Measurements from ENCODE around the gene H2AZ2.
"Not testable (repeated sequence)": the region's sequence is repeated elsewhere in the genome, so short reads cannot be mapped to it uniquely, and the experiment has no call there.

The H2AZ2 gene
- total RNA-seq: 216 to 232 reads per million in 2 donors

GRCh38 chr7:44847920-44848634, at the start of gene H2AZ2:
H2AZ2 (minus strand) TSS chr7:44848087; CDS start chr7:44847971, 116 bp downstream.
- peak; percentile 99 for DNase-seq

DNA sequence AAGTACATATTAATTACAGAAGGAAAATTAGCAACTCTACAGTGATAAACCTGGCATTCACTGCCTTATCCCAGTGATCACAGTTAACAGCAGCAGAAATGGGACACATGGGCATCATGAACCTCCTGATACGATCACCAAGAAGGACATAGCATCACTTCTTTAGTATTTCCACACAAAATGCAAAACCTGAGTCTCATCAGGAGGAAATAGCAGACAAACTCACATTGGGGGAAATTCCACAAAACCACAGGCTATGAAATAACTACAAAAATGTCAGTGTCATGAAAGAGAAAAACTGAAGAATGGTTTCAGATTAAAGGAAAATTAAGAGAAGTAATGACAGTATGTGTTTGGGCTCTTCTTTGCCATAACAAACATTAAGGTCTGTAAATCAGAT, 49.4 kb upstream of the H2AZ2 start:
- DNase-seq: no peak

- no peak for DNase-seq
These were observed 47.1 kb upstream of the H2AZ2 start for GRCh38 chr7:44894888-44895580.

GRCh38 chr7:44893710-44894234, 45.9 kb upstream of the H2AZ2 start:
- no peak for DNase-seq

DNA sequence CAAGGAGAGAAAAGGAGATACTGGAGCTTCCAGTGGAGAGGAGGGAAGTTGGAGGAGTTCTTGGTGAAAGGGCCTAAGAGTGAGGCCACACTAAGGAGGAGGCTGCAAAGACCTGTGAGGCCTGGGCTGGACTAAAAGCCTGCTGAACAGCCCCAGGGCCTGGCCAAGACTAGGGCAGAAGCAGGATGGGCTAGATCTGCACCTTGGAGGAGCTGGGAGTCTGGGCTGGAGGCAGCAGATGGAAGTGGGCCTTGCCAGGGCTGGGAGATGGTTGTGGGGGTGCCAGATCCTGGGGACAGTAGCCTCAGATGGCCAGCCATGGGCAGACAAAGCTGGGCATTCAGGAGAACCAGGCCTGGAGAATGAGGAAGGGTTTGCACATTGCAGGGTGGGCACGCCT, 43.9 kb upstream of the H2AZ2 start:
- no peak for DNase-seq

GRCh38 chr7:44891372-44891771, 43.5 kb upstream of the H2AZ2 start:
- DNase-seq: peak; percentile 18

- no peak for DNase-seq
These were observed 41.3 kb upstream of the H2AZ2 start for GRCh38 chr7:44889086-44889781.

DNA sequence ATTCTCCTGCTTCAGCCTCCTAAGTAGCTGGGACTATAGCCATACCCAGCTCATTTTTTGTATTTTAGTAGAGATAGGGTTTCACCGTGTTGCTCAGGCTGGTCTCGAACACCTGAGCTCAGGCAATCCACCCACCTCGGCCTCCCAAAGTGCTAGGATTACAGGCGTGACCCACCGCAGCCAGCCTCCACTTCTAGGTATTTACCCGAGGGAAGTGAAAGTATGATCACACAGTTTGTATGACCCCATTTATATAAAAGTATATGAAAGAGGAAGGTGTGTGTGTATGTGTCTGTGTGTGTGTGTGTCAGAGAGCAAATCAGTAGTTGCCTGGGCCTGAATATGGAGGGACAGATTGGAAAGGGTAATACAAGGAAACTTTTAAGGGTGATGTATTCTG, 39.4 kb upstream of the H2AZ2 start:
- DNase-seq: no peak

- DNase-seq: peak; percentile 97
These were observed 37.8 kb upstream of the H2AZ2 start, which contains the start of gene PURB for GRCh38 chr7:44885394-44886317. PURB (minus strand) TSS chr7:44885530; CDS start chr7:44885348, 182 bp downstream.

- DNase-seq: peak; percentile 45
These were observed 36.9 kb upstream of the H2AZ2 start for GRCh38 chr7:44884621-44885393.

GRCh38 chr7:44883961-44884620, 36.2 kb upstream of the H2AZ2 start:
- no peak for DNase-seq

GRCh38 chr7:44882899-44883298, 35.0 kb upstream of the H2AZ2 start:
- DNase-seq: no peak

- no peak for DNase-seq
These were observed 33.7 kb upstream of the H2AZ2 start for GRCh38 chr7:44881610-44882009.

- DNase-seq: no peak
These were observed 33.2 kb upstream of the H2AZ2 start for GRCh38 chr7:44881066-44881600.

DNA sequence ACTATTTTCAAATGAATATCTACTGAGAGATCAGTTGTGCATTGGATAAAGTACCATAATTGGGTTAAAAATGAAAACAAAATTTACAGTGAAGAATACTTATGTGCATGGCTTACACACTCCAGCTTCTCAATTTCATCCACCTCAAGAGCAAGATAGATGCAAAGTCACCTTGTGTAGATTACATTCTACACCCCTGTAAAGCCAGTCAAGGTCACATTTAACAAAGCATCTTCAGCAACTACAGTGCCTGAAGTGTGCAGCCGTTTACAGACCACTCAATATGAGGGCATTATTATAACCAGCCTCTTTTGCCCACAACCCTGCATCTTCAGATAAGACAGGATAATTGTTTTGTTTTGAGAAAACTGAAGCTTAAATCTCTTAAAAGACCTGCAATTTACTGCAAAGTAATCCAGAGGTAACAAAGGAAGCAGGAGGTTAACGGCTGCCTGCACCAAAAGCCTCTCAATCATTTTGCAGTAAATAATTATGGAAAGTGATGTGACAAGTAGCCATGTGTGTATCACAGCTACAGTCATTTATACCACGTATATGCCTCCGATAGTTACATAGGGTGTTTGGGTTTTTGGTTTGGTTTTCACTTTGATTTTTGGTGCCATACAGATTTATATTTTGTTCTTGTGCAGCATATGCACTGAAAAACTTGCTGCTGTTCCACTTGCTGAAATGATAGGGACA, 32.6 kb upstream of the H2AZ2 start:
- no peak for DNase-seq

GRCh38 chr7:44876393-44876792, 28.5 kb upstream of the H2AZ2 start:
- no peak for DNase-seq

GRCh38 chr7:44875241-44875640, 27.4 kb upstream of the H2AZ2 start:
- DNase-seq: no peak

DNA sequence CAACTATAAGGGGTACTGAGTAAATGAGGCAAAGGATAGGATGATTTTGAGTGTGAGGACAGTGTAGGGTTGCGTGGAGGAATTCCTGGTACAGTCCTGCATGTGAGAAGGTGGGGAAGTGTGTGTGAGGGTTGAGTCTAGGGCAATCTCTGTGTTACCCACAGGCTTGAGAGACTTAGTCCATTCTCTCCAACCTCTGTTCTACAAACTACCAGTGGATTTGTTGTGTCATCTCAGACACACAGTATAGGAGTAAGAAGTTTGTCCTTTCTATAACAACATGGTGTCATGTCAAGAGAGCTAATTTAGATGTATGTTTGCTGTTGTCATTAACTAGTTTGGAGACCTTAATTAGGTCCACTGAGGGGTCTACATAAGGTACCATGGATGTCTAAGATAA, 24.9 kb upstream of the H2AZ2 start:
- DNase-seq: no peak

- not testable (repeated sequence) for DNase-seq
These were observed 24.0 kb upstream of the H2AZ2 start for GRCh38 chr7:44871918-44872317.

DNA sequence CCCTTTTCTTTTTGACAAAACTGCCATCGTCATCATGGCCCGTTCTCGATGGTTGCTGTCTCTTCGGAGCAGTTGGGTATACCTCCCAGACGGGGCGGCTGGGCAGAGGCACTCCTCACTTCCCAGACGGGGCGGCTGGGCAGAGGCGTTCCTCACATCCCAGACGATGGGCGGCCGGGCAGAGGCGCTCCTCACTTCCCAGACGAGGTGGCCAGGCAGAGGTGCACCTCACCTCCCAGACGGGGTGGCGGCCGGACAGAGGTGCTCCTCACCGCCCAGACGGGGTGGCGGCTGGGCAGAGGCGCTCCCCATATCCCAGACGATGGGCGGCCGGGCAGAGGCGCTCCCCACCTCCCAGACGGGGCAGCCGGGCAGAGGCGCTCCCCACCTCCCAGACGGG, 22.9 kb upstream of the H2AZ2 start:
- not testable (repeated sequence) for DNase-seq

Data from T-helper 9 cell (primary cell).